Caco-2 (cell line): ENCODE measurements around the gene HOXD10. TPM values are rescaled to one million over a fixed set of nuclear protein-coding genes. Genes with fewer than 3 reads are reported as not detected.
A peak's percentile ranks its signal among the peaks of the same experiment; 100 is the strongest.

Source experiments
- BruUV-seq: library from RNA; stranded (reverse); fragments of 400-500 nt; replicated peaks from 2 replicates; lab custom pipeline; 2021; lab: Mats Ljungman, UMichigan
- CTCF ChIA-PET: fragments of 300-600 bp; sonication (Branson Sonifier 250); formaldehyde crosslinking; loops from one replicate; lab custom pipeline; 2022; ENCODE audit warnings: antibody characterized with exemption; lab: Charles Lee
- POLR2A ChIA-PET: fragments of 300-600 bp; sonication (Branson Sonifier 250); formaldehyde crosslinking; loops from one replicate; lab custom pipeline; 2022; ENCODE audit warnings: antibody characterized with exemption; lab: Charles Lee
- DNase-seq, 2 experiments: peaks; one replicate each; pipeline versions ENCODE4 v3.0.0 to v3.0.0-alpha.2; 2020 to 2022
- H3K27me3 ChIP-seq: replicated peaks from 2 replicates; pipeline ENCODE4 v1.6.0; 2011; ENCODE audit warnings: low read length; ENCODE audit not compliant: control insufficient read depth, insufficient read depth
- H3K36me3 ChIP-seq: 2 replicates; pipeline ENCODE4 v1.5.1; 2011; ENCODE audit warnings: low read length; ENCODE audit not compliant: control insufficient read depth, insufficient read depth
- H3K4me1 ChIP-seq: fragments of 250-450 bp; sonication (Bioruptor Pico); 2 replicates; pipeline ENCODE4 v1.5.1; 2020; ENCODE audit warnings: mild to moderate bottlenecking
- H3K4me3 ChIP-seq: 2 replicates; pipeline ENCODE4 v1.5.1; 2011; ENCODE audit warnings: low read depth, mild to moderate bottlenecking, control low read depth, low read length
- H3K9me3 ChIP-seq: fragments of 250-450 bp; sonication (Bioruptor Pico); 2 replicates; pipeline ENCODE4 v1.5.1; 2020; ENCODE audit warnings: mild to moderate bottlenecking, moderate library complexity
- H3K27ac Mint-ChIP-seq: one replicate; pipeline ENCODE4 v1.8.0; 2022; ENCODE audit warnings: mixed read lengths; ENCODE audit not compliant: unreplicated experiment
- H3K27me3 Mint-ChIP-seq: one replicate; pipeline ENCODE4 v1.8.0; 2022; ENCODE audit warnings: mixed read lengths; ENCODE audit not compliant: insufficient read depth, unreplicated experiment
- H3K36me3 Mint-ChIP-seq: one replicate; pipeline ENCODE4 v1.8.0; 2022; ENCODE audit warnings: mild to moderate bottlenecking, mixed read lengths; ENCODE audit not compliant: insufficient read depth, unreplicated experiment
- H3K4me1 Mint-ChIP-seq: one replicate; pipeline ENCODE4 v1.8.0; 2022; ENCODE audit warnings: low read depth, mixed read lengths; ENCODE audit not compliant: unreplicated experiment
- H3K4me3 Mint-ChIP-seq: one replicate; pipeline ENCODE4 v1.8.0; 2022; ENCODE audit warnings: mild to moderate bottlenecking, moderate library complexity, mixed read lengths; ENCODE audit not compliant: unreplicated experiment
- H3K9me3 Mint-ChIP-seq: one replicate; pipeline ENCODE4 v1.8.0; 2022; ENCODE audit warnings: mixed read lengths; ENCODE audit not compliant: unreplicated experiment
- intact Hi-C: fragments of 100-400 bp; cut with micrococcal nuclease; formaldehyde crosslinking; loops from one replicate; pipeline ENCODE4 v1.10.0; 2022; ENCODE audit not compliant: unreplicated experiment
- total RNA-seq: library from RNA; stranded (reverse); gene quantifications from 2 replicates; pipeline ENCODE4 v1.2.3, GENCODE V29; 2022
- TF ChIP-seq, protein P1 (sequence below), 2 experiments: fragments of 200-600 bp in 1 of 2; IDR thresholded peaks; 1 replicate in 1 of 2; 2 replicates in 1 of 2; pipeline versions ENCODE4 v1.5.1 to v1.8.0; 2011 to 2022; ENCODE audit warnings: antibody characterized with exemption in 1 of 2, control low read depth in 1 of 2, inconsistent platforms in 1 of 2, low read depth in 1 of 2, low read length in 1 of 2, mild to moderate bottlenecking in 1 of 2, moderate library complexity in 1 of 2; ENCODE audit not compliant: insufficient read depth in 1 of 2, severe bottlenecking in 1 of 2, unreplicated experiment in 1 of 2

HOXD10 gene
- total RNA-seq, 1 experiment from 2014 or later, result not detected

- Mint-ChIP-seq H3K36me3 (no peaks in the 10 kb centered on the region), H3K4me1 (no peaks in the 10 kb centered on the region), H3K4me3 (peak overlapping the region; percentile 5), H3K27me3 (peaks cover 58% of the 10 kb centered on the region), H3K27ac (no peak overlapping the region), H3K9me3 (no peaks in the 10 kb centered on the region)
- TF ChIP-seq, protein P1, sequence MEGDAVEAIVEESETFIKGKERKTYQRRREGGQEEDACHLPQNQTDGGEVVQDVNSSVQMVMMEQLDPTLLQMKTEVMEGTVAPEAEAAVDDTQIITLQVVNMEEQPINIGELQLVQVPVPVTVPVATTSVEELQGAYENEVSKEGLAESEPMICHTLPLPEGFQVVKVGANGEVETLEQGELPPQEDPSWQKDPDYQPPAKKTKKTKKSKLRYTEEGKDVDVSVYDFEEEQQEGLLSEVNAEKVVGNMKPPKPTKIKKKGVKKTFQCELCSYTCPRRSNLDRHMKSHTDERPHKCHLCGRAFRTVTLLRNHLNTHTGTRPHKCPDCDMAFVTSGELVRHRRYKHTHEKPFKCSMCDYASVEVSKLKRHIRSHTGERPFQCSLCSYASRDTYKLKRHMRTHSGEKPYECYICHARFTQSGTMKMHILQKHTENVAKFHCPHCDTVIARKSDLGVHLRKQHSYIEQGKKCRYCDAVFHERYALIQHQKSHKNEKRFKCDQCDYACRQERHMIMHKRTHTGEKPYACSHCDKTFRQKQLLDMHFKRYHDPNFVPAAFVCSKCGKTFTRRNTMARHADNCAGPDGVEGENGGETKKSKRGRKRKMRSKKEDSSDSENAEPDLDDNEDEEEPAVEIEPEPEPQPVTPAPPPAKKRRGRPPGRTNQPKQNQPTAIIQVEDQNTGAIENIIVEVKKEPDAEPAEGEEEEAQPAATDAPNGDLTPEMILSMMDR (IDR thresholded peaks at IDR 0.05; ENCODE audit: insufficient read depth in 1 of 2, low read depth in 1 of 2, low read length in 1 of 2, severe bottlenecking in 1 of 2, unreplicated experiment in 1 of 2), result no peak
- Histone ChIP-seq H3K27me3 (peaks cover 8% of the 10 kb centered on the region), H3K9me3 (no peaks in the 10 kb centered on the region), H3K4me3 (no peak overlapping the region), H3K4me1 (no peaks in the 10 kb centered on the region), H3K36me3 (no peaks in the 10 kb centered on the region)
- intact Hi-C loops, result no loop called here
- ChIA-PET CTCF (no interaction called here), POLR2A (no interaction called here)
- BruUV-seq, result no TSS peak
- no peak for DNase-seq
Observed at GRCh38 chr2:176114120-176114929, 2.3 kb upstream of the HOXD10 start.

DNA sequence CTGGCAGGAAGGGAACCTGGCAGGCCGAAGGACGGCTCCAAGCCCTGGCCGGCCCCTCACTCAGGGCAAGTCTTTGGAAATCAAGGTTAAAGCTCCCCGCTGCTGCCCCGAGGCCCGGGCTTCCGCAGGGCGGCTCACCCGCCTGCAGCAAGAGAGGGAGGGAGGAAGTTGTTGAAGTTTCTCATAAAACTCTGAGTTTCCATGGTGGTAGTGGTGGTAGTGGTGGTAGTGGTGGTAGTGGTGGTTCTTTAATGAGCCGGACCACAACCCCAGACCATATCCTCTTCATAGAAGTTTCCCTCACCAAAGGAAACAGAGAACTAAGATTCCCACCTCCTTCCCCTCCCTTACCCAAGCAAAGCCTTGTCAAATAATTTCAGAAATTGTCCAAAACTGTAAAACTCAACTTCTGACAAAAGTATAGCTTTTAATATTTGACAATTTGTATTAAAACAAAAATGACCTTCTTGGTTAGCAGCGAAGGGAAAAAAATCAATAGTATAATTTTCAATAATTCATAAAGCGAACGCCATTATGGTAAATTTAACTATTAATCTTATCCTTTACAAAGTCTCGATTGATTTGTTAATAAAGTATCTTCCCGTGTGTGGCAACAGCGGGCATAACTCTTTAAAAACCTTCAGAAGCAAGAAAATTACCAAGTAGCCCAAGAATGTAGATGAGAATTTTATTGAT, 1.5 kb upstream of the HOXD10 start:
- Histone ChIP-seq H3K4me1 (no peaks in the 10 kb centered on the region), H3K36me3 (no peaks in the 10 kb centered on the region), H3K9me3 (no peaks in the 10 kb centered on the region), H3K4me3 (no peak overlapping the region), H3K27me3 (peaks cover 8% of the 10 kb centered on the region)
- no peak overlapping the region for H3K27ac Mint-ChIP-seq
- CTCF ChIA-PET, result no interaction called here
- no peak overlapping the region for H3K4me3 Mint-ChIP-seq
- H3K36me3 Mint-ChIP-seq, result no peaks in the 10 kb centered on the region
- TF ChIP-seq, protein P1 (IDR thresholded peaks at IDR 0.05; ENCODE audit: insufficient read depth in 1 of 2, low read depth in 1 of 2, low read length in 1 of 2, severe bottlenecking in 1 of 2, unreplicated experiment in 1 of 2), result no peak
- intact Hi-C loops, result no loop called here
- no peaks in the 10 kb centered on the region for H3K9me3 Mint-ChIP-seq
- BruUV-seq, result no TSS peak
- H3K4me1 Mint-ChIP-seq, result no peaks in the 10 kb centered on the region
- H3K27me3 Mint-ChIP-seq, result peaks cover 58% of the 10 kb centered on the region
- DNase-seq, result no peak
- POLR2A ChIA-PET, result no interaction called here

- Histone ChIP-seq H3K27me3 (peaks cover 10% of the 10 kb centered on the region), H3K4me3 (no peak overlapping the region), H3K4me1 (no peaks in the 10 kb centered on the region), H3K9me3 (no peaks in the 10 kb centered on the region), H3K36me3 (no peaks in the 10 kb centered on the region)
- H3K36me3 Mint-ChIP-seq, result no peaks in the 10 kb centered on the region
- no peaks in the 10 kb centered on the region for H3K4me1 Mint-ChIP-seq
- H3K27ac Mint-ChIP-seq, result no peak overlapping the region
- POLR2A ChIA-PET, result no interaction called here
- H3K27me3 Mint-ChIP-seq, result peaks cover 65% of the 10 kb centered on the region
- no TSS peak for BruUV-seq
- H3K9me3 Mint-ChIP-seq, result no peaks in the 10 kb centered on the region
- H3K4me3 Mint-ChIP-seq, result peak overlapping the region; percentile 61
- TF ChIP-seq, protein P1 (IDR thresholded peaks at IDR 0.05; ENCODE audit: insufficient read depth in 1 of 2, low read depth in 1 of 2, low read length in 1 of 2, severe bottlenecking in 1 of 2, unreplicated experiment in 1 of 2), result no peak
- no peak for DNase-seq
- CTCF ChIA-PET, result no interaction called here
- intact Hi-C loops, result no loop called here
Observed at GRCh38 chr2:176117162-176117822, 714 bp downstream of the HOXD10 start.
